ENCODE measurements around the gene SPATA6L. TPM values are rescaled to one million over a fixed set of nuclear protein-coding genes. Genes with fewer than 3 reads are reported as not detected.
A peak's percentile ranks its signal among the peaks of the same experiment; 100 is the strongest.

SPATA6L gene
- total and polyA plus RNA-seq, 2 of the 13 experiments (the other 11 are each of a cell fraction or from before 2014, with no cell fraction given): 1.1 to 1.9 TPM

DNA sequence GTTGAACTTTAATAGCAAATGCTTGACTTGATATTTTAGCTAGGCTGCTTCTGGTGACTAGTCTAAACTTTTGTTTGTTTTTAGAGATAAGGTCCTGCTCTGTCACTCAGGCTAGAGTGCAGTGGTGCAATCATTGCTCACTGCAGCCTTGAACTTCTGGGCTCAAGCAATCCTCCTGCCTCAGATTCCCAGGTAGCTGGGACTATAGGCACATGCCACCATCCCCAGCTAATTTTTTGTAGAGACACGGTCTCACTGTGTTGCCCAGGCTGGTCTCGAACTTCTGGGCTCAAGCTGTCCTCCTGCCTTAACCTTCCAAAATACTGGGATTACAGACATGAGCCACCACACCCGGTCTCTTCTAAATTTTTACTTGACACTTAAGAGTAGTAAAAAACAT lies 33.8 kb upstream of the SPATA6L start (continued):
- TF ChIP-seq, protein P1, sequence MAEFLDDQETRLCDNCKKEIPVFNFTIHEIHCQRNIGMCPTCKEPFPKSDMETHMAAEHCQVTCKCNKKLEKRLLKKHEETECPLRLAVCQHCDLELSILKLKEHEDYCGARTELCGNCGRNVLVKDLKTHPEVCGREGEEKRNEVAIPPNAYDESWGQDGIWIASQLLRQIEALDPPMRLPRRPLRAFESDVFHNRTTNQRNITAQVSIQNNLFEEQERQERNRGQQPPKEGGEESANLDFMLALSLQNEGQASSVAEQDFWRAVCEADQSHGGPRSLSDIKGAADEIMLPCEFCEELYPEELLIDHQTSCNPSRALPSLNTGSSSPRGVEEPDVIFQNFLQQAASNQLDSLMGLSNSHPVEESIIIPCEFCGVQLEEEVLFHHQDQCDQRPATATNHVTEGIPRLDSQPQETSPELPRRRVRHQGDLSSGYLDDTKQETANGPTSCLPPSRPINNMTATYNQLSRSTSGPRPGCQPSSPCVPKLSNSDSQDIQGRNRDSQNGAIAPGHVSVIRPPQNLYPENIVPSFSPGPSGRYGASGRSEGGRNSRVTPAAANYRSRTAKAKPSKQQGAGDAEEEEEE (CRISPR knock-in tag; IDR thresholded peaks at IDR 0.05; ENCODE audit: borderline replicate concordance): no peak
- TF ChIP-seq, protein P2, sequence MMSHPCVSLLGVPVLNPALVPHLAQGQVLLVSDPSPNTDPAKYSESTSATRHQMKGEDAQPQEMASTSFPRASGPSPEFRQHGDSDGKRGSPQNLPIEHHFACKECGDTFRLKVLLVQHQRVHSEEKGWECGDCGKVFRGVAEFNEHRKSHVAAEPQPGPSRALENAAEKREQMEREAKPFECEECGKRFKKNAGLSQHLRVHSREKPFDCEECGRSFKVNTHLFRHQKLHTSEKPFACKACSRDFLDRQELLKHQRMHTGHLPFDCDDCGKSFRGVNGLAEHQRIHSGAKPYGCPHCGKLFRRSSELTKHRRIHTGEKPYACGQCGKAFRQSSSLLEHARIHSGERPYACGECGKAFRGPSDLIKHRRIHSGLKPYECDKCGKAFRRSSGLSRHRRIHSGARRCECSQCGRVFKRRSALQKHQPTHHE (CRISPR knock-in tag; IDR thresholded peaks at IDR 0.05; ENCODE audit: borderline replicate concordance): no peak
- TF ChIP-seq ZNF225 (CRISPR knock-in tag; IDR thresholded peaks at IDR 0.05): no peak
- TF ChIP-seq SMARCE1 (IDR thresholded peaks at IDR 0.05; ENCODE audit: borderline replicate concordance): no peak
- TF ChIP-seq SYNCRIP (IDR thresholded peaks at IDR 0.05; ENCODE audit: insufficient read depth, low read depth, low read length): no peak
- TF ChIP-seq ZNF451 (CRISPR knock-in tag; IDR thresholded peaks at IDR 0.05): no peak
- no peak for TF ChIP-seq ATAD3A (CRISPR knock-in tag; IDR thresholded peaks at IDR 0.05)
- TF ChIP-seq, protein P3, sequence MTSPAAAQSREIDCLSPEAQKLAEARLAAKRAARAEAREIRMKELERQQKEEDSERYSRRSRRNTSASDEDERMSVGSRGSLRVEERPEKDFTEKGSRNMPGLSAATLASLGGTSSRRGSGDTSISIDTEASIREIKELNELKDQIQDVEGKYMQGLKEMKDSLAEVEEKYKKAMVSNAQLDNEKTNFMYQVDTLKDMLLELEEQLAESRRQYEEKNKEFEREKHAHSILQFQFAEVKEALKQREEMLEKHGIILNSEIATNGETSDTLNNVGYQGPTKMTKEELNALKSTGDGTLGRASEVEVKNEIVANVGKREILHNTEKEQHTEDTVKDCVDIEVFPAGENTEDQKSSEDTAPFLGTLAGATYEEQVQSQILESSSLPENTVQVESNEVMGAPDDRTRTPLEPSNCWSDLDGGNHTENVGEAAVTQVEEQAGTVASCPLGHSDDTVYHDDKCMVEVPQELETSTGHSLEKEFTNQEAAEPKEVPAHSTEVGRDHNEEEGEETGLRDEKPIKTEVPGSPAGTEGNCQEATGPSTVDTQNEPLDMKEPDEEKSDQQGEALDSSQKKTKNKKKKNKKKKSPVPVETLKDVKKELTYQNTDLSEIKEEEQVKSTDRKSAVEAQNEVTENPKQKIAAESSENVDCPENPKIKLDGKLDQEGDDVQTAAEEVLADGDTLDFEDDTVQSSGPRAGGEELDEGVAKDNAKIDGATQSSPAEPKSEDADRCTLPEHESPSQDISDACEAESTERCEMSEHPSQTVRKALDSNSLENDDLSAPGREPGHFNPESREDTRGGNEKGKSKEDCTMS (CRISPR knock-in tag; conservative IDR thresholded peaks at IDR 0.05): no peak
- TF ChIP-seq, protein P4, sequence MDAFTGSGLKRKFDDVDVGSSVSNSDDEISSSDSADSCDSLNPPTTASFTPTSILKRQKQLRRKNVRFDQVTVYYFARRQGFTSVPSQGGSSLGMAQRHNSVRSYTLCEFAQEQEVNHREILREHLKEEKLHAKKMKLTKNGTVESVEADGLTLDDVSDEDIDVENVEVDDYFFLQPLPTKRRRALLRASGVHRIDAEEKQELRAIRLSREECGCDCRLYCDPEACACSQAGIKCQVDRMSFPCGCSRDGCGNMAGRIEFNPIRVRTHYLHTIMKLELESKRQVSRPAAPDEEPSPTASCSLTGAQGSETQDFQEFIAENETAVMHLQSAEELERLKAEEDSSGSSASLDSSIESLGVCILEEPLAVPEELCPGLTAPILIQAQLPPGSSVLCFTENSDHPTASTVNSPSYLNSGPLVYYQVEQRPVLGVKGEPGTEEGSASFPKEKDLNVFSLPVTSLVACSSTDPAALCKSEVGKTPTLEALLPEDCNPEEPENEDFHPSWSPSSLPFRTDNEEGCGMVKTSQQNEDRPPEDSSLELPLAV (CRISPR knock-in tag; conservative IDR thresholded peaks at IDR 0.05; ENCODE audit: low read depth): no peak
- peak; percentile 50 for TF ChIP-seq TBL1XR1 (IDR thresholded peaks at IDR 0.05; ENCODE audit: borderline replicate concordance, low read length, partially characterized antibody)
- TF ChIP-seq CBX2 (IDR thresholded peaks at IDR 0.05; ENCODE audit: low read depth, low read length): no peak
- no peak for TF ChIP-seq CBX2 (CRISPR knock-in tag; IDR thresholded peaks at IDR 0.05; ENCODE audit: low read depth)
- TF ChIP-seq SMAD3 (CRISPR knock-in tag; IDR thresholded peaks at IDR 0.05): peak; percentile 84
- TF ChIP-seq SALL1 (CRISPR knock-in tag; IDR thresholded peaks at IDR 0.05): peak; percentile 98
- TF ChIP-seq ZNF558 (CRISPR knock-in tag; IDR thresholded peaks at IDR 0.05; ENCODE audit: borderline replicate concordance): no peak
- TF ChIP-seq ZNF724P (CRISPR knock-in tag; IDR thresholded peaks at IDR 0.05; ENCODE audit: borderline replicate concordance): no peak
- no peak for TF ChIP-seq KAT2B (IDR thresholded peaks at IDR 0.05; ENCODE audit: borderline replicate concordance, low read depth, low read length)
- no peak for TF ChIP-seq ZBTB21 (CRISPR knock-in tag; IDR thresholded peaks at IDR 0.05)

Data from HepG2 (cell line).